Fibroblast of the aortic adventitia (primary cell): Measurements from ENCODE around the gene DCHS1. TPM values are rescaled to one million over a fixed set of nuclear protein-coding genes. Genes with fewer than 3 reads are reported as not detected.

Source experiments
- DNase-seq: peaks from one replicate; pipeline ENCODE4 v3.0.0-alpha.2; 2010; ENCODE audit warnings: low read depth
- H3K4me3 ChIP-seq: 2 replicates; pipeline ENCODE4 v1.5.1; 2011; ENCODE audit warnings: low read depth, mild to moderate bottlenecking, control low read depth, low read length, moderate library complexity
- total RNA-seq: library from RNA; depleted of rRNA; stranded (reverse); fragments of >200 nt; gene quantifications from 2 replicates; pipeline ENCODE4 v1.2.3, GENCODE V29; 2012; ENCODE audit warnings: low replicate concordance
- TF ChIP-seq, protein P1 (sequence below): IDR thresholded peaks from 2 replicates; pipeline ENCODE4 v1.5.1; 2011; ENCODE audit warnings: mild to moderate bottlenecking, low read length, control low read depth, inconsistent platforms; ENCODE audit not compliant: insufficient read depth

The DCHS1 gene
- total RNA-seq, 1 donor, result 19.0 TPM

DNA sequence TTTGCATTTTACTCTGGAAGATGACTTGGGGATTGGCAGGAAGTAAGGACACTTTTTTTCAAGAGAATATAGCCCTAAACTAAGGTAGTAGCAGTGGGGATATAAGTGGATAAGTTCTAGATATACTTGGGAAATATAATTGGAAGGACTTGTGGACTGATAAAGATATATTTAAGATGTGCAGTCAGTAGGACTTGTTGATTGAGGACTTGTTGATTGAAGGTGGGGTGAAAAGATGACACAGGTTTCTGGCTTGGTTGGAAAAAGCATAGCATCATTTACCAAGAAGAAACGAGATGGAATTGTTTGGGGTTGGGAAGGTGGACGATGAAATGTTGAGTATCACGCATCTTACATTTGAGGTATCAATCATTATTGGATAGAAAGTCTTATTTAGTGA lies 42.1 kb downstream of the DCHS1 start:
- TF ChIP-seq, protein P1, sequence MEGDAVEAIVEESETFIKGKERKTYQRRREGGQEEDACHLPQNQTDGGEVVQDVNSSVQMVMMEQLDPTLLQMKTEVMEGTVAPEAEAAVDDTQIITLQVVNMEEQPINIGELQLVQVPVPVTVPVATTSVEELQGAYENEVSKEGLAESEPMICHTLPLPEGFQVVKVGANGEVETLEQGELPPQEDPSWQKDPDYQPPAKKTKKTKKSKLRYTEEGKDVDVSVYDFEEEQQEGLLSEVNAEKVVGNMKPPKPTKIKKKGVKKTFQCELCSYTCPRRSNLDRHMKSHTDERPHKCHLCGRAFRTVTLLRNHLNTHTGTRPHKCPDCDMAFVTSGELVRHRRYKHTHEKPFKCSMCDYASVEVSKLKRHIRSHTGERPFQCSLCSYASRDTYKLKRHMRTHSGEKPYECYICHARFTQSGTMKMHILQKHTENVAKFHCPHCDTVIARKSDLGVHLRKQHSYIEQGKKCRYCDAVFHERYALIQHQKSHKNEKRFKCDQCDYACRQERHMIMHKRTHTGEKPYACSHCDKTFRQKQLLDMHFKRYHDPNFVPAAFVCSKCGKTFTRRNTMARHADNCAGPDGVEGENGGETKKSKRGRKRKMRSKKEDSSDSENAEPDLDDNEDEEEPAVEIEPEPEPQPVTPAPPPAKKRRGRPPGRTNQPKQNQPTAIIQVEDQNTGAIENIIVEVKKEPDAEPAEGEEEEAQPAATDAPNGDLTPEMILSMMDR, result no peak
- H3K4me3 ChIP-seq, result no peak overlapping the region
- no peak for DNase-seq

DNA sequence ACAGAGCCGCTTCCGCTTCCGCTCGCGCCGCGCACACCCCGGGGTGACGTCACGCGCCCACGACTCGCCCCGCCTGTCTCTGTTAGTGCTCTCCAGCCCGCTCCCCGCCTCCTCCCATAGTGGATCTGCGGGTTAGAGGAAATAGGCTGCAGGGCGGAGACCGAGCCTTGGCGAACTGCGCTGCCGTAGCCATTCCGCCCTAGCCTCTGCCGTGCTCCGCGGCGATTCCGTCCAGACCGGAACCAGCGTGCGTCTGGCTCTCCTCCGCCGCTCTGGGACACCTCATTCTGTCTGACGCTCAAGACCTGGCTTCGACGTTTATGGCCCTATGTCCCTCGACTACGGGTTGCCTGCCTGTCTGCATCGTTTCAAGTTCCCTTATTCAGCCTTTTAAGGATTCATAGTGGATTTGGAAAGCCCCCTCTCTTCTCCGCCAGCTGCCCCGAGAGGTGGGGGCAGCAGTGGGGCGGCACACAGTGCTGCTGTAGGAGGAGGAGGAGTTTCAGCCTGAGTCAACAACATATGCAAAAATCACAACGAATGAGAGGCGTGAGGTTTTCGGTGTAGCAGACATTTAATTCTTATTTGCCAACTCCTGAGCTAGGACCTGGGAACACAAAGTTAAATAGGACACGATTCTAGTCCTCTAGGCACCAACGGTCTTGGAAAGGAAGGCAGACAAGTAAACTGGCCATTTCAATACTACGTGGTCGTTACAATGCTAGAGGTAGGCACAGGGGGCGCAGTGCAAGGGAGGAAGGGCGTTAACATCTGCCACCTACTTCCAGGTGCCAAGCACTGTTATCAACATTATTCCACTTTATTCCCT lies 43.2 kb downstream of the DCHS1 start, which contains the start of gene TAF10:
Gene TAF10 (minus strand): TSS at position 4 of the 829 bp plus-strand sequence. CDS start 27 bp downstream, outside the sequence.
- peak within 1 kb of the TSS; percentile 80 for H3K4me3 ChIP-seq
- TF ChIP-seq, protein P1, result peak; percentile 56
- DNase-seq, result peak; percentile 95

DNA sequence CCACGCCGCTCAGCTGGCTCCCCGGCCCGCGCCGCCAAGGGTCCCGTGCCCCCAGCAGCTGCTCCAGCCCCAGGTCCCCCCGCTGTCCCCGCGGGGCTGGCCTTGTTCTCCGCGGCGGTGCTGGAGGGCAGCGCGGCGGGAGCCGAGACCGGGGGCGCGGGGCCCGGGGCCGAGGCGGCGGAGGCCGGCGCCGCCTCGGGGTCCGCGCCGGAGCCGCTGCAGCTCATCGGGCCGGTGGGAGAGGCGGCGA lies 43.7 kb downstream of the DCHS1 start:
- no peak for DNase-seq

DNA sequence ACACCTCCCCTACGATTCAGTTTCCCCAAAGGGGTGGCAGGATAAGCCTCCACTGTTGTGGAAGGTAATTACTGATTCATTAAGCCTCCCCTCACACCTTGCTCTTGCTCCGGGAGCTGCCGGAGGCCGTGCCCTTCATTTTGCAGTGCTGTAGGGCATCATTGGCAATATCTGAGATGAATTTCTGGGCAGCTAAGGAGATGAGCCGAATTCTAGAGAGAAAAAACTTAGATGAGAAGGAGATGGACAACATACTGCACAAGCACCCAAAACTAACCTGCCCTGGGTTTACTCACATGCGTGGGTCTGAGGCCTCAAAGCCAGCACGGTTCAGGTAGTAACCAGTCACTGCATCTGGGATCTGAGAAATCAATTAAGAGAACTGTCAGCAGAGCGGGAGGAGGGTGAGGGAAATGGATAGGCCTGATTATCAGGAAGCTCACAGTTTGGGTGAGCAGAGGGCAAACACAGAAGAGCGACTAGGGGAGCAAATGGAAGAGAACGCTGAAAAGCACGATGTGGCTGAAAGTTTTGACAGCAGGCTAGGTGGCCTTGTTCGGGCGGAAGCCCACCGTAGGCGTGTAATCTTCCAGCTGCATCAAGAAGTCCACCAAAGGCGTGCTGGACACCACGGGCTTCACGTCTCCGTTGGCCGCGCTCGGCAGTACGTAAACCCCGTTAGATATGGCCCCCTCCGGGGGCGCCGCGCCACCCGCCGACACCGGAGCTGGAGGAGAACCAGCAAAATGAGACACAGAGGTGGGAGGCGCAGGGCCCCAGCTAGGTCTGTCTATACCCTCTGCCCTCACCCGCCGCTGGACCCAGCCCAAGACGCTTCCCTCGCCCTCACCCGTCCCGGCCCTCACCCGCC lies 44.3 kb downstream of the DCHS1 start:
- peak; percentile 19 for DNase-seq
- TF ChIP-seq, protein P1, result no peak
- H3K4me3 ChIP-seq, result peak overlapping the region; percentile 80

More for the DNA sequence above, 43.7 kb downstream of the DCHS1 start:
- peak overlapping the region; percentile 80 for H3K4me3 ChIP-seq
- TF ChIP-seq, protein P1, result no peak

DNA sequence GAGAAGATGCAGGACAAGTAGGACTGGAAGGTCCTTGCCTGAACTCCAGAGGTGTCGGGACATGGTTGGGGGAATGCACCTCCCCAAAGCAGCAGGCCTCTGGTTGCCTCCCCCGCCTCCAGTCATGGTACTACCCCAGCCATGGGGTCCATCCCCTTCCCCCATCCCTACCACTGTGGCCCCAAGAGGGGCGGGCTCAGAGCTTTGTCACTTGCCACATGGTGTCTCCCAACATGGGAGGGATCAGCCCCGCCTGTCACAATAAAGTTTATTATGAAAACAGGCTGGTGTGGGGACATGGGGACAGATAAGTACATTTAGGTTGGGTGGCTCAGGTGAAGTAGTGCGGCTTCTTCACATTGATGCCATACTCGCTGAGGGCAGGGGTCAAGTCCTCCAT lies 45.0 kb downstream of the DCHS1 start:
- no peak for DNase-seq
- H3K4me3 ChIP-seq, result peak overlapping the region; percentile 80
- TF ChIP-seq, protein P1, result no peak

DNA sequence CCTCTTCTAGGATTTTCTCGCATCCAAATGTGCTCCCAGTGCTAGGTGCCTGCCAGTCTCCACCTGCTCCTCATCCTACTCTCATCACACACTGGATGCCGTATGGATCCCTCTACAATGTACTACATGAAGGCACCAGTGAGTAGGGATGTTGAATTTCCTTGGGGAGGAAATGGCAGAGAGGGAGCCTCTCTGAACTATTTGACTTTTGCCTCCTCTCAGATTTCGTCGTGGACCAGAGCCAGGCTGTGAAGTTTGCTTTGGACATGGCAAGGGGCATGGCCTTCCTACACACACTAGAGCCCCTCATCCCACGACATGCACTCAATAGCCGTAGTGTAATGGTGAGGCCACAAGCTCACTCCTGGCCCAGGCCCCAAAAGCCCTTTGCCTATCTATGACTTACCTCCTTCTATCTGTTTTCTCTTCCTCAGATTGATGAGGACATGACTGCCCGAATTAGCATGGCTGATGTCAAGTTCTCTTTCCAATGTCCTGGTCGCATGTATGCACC lies 46.0 kb downstream of the DCHS1 start:
- TF ChIP-seq, protein P1, result no peak
- no peak for DNase-seq
- H3K4me3 ChIP-seq, result no peak overlapping the region
